ENCODE data around the gene CAAP1. TPM values are rescaled to one million over a fixed set of nuclear protein-coding genes. Genes with fewer than 3 reads are reported as not detected.

CAAP1 gene
- total and polyA plus RNA-seq, 2 of the 13 experiments (the other 11 are each of a cell fraction or from before 2014, with no cell fraction given) = 10.9 to 40.2 TPM

DNA sequence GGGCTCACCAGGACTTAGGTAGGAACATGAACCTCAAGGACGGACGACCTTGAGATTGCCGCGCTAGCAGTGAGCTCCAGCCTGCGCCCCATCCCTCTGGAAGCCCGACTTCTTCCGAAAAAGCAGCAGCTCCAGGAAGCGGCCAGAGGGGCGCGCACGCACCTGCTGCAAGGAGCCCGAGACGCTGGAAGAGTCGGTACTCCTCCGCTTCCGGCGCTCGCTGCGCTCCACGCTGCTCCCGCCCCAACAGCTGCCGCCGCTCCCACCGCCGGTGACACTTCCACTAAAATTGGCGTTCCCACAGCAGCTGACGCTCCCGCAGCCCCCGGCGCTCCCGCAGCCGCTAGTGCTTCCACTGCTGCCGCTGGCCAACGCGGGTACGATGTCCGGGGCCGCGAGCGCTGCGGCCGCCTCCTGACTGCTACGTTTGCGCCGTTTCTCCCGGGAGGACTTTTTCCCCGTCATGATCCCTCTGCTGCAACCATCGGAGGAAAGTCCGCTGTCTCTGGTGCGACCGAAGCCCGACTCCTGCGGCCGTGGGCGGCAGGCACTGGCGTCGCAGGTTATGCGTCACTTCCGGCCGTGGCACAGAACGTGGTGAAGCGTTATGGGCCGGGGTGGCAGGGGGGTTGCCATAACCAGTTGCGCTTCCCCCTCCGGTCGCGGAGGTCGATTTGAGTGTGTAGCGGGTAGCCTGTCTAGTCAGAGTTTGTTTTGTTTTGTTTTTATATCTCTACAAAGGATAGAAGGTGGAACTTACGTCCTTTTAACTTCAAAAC is at the start of gene CAAP1 (continued):
- TF ChIP-seq BHLHE40 (IDR thresholded peaks at IDR 0.05; ENCODE audit: low read length) (peak; percentile 48; the same call in 1 of the 2 replicates), ZNF326 (CRISPR knock-in tag; IDR thresholded peaks at IDR 0.05; ENCODE audit: borderline replicate concordance) (no peak), THYN1 (CRISPR knock-in tag; IDR thresholded peaks at IDR 0.05; ENCODE audit: borderline replicate concordance, low read depth) (no peak), NR2F2 (IDR thresholded peaks at IDR 0.05; ENCODE audit: borderline replicate concordance, low read depth) (no peak), ZEB1 (IDR thresholded peaks at IDR 0.05; ENCODE audit: insufficient replicate concordance, low read depth) (peak; percentile 51), PRMT3 (CRISPR knock-in tag; IDR thresholded peaks at IDR 0.05; ENCODE audit: borderline replicate concordance, low read depth) (no peak), JUND (CRISPR knock-in tag; IDR thresholded peaks at IDR 0.05) (0 out of 2 replicates have a peak, but pooled peaks have one; percentile 10), ATRX (CRISPR knock-in tag; IDR thresholded peaks at IDR 0.05; ENCODE audit: borderline replicate concordance) (no peak), ZBTB21 (CRISPR knock-in tag; IDR thresholded peaks at IDR 0.05) (no peak; the same call in 1 of the 2 replicates), ZFY (CRISPR knock-in tag; IDR thresholded peaks at IDR 0.05) (peak; percentile 75), ZNF792 (CRISPR knock-in tag; IDR thresholded peaks at IDR 0.05) (peak; percentile 80), ZNF124 (CRISPR knock-in tag; IDR thresholded peaks at IDR 0.05) (peak; percentile 89; the same call in 1 of the 2 replicates), PHF5A (CRISPR knock-in tag; IDR thresholded peaks at IDR 0.05; ENCODE audit: low read depth, unreplicated experiment) (peak; percentile 73)
- TF ChIP-seq, protein P1, sequence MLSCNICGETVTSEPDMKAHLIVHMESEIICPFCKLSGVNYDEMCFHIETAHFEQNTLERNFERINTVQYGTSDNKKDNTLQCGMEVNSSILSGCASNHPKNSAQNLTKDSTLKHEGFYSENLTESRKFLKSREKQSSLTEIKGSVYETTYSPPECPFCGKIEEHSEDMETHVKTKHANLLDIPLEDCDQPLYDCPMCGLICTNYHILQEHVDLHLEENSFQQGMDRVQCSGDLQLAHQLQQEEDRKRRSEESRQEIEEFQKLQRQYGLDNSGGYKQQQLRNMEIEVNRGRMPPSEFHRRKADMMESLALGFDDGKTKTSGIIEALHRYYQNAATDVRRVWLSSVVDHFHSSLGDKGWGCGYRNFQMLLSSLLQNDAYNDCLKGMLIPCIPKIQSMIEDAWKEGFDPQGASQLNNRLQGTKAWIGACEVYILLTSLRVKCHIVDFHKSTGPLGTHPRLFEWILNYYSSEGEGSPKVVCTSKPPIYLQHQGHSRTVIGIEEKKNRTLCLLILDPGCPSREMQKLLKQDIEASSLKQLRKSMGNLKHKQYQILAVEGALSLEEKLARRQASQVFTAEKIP (CRISPR knock-in tag; IDR thresholded peaks at IDR 0.05; ENCODE audit: borderline replicate concordance) = no peak
- TF ChIP-seq, protein P2, sequence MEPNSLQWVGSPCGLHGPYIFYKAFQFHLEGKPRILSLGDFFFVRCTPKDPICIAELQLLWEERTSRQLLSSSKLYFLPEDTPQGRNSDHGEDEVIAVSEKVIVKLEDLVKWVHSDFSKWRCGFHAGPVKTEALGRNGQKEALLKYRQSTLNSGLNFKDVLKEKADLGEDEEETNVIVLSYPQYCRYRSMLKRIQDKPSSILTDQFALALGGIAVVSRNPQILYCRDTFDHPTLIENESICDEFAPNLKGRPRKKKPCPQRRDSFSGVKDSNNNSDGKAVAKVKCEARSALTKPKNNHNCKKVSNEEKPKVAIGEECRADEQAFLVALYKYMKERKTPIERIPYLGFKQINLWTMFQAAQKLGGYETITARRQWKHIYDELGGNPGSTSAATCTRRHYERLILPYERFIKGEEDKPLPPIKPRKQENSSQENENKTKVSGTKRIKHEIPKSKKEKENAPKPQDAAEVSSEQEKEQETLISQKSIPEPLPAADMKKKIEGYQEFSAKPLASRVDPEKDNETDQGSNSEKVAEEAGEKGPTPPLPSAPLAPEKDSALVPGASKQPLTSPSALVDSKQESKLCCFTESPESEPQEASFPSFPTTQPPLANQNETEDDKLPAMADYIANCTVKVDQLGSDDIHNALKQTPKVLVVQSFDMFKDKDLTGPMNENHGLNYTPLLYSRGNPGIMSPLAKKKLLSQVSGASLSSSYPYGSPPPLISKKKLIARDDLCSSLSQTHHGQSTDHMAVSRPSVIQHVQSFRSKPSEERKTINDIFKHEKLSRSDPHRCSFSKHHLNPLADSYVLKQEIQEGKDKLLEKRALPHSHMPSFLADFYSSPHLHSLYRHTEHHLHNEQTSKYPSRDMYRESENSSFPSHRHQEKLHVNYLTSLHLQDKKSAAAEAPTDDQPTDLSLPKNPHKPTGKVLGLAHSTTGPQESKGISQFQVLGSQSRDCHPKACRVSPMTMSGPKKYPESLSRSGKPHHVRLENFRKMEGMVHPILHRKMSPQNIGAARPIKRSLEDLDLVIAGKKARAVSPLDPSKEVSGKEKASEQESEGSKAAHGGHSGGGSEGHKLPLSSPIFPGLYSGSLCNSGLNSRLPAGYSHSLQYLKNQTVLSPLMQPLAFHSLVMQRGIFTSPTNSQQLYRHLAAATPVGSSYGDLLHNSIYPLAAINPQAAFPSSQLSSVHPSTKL (CRISPR knock-in tag; IDR thresholded peaks at IDR 0.05) = peak; percentile 72; the same call in 1 of the 2 replicates
- TF ChIP-seq, protein P3, sequence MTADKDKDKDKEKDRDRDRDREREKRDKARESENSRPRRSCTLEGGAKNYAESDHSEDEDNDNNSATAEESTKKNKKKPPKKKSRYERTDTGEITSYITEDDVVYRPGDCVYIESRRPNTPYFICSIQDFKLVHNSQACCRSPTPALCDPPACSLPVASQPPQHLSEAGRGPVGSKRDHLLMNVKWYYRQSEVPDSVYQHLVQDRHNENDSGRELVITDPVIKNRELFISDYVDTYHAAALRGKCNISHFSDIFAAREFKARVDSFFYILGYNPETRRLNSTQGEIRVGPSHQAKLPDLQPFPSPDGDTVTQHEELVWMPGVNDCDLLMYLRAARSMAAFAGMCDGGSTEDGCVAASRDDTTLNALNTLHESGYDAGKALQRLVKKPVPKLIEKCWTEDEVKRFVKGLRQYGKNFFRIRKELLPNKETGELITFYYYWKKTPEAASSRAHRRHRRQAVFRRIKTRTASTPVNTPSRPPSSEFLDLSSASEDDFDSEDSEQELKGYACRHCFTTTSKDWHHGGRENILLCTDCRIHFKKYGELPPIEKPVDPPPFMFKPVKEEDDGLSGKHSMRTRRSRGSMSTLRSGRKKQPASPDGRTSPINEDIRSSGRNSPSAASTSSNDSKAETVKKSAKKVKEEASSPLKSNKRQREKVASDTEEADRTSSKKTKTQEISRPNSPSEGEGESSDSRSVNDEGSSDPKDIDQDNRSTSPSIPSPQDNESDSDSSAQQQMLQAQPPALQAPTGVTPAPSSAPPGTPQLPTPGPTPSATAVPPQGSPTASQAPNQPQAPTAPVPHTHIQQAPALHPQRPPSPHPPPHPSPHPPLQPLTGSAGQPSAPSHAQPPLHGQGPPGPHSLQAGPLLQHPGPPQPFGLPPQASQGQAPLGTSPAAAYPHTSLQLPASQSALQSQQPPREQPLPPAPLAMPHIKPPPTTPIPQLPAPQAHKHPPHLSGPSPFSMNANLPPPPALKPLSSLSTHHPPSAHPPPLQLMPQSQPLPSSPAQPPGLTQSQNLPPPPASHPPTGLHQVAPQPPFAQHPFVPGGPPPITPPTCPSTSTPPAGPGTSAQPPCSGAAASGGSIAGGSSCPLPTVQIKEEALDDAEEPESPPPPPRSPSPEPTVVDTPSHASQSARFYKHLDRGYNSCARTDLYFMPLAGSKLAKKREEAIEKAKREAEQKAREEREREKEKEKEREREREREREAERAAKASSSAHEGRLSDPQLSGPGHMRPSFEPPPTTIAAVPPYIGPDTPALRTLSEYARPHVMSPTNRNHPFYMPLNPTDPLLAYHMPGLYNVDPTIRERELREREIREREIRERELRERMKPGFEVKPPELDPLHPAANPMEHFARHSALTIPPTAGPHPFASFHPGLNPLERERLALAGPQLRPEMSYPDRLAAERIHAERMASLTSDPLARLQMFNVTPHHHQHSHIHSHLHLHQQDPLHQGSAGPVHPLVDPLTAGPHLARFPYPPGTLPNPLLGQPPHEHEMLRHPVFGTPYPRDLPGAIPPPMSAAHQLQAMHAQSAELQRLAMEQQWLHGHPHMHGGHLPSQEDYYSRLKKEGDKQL (CRISPR knock-in tag; IDR thresholded peaks at IDR 0.05; ENCODE audit: low read depth) = 0 out of 2 replicates have a peak, but pooled peaks have one; percentile 13
- TF ChIP-seq, protein P4, sequence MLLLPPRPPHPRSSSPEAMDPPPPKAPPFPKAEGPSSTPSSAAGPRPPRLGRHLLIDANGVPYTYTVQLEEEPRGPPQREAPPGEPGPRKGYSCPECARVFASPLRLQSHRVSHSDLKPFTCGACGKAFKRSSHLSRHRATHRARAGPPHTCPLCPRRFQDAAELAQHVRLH (CRISPR knock-in tag; IDR thresholded peaks at IDR 0.05; ENCODE audit: borderline replicate concordance, low read depth) = peak; percentile 88
- TF ChIP-seq, protein P5, sequence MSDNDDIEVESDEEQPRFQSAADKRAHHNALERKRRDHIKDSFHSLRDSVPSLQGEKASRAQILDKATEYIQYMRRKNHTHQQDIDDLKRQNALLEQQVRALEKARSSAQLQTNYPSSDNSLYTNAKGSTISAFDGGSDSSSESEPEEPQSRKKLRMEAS (IDR thresholded peaks at IDR 0.05) = peak; percentile 87
